NCI-H2171 treated with DMSO at 0.1 percent for 48 hours (cell line): ENCODE results near the gene SFMBT2.
"Not testable (repeated sequence)": the region's sequence is repeated elsewhere in the genome, so short reads cannot be mapped to it uniquely, and the experiment has no call there.

Experiments
- DNase-seq: peaks from one replicate; lab custom pipeline; 2025; lab: John Stamatoyannopoulos, UW

The SFMBT2 gene

DNA sequence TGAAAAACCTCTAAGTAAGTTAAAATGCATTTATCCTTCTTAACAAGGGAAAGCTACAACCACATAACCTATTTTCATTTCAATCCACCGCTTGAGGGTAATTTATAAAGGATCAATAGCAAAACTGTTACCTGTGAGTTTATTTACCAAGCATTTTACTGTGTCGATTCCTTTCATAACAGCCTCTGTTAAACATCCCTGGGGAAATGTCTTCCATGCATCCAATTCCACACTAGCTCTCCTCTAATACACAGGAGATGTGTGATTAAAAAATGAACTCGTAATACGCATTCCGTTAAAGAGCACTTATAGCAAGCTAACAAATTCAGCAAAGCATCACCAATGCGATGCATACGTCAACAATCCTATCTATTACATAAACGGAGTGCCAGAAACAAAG lies 185.7 kb downstream of the SFMBT2 start:
- DNase-seq = no peak

DNA sequence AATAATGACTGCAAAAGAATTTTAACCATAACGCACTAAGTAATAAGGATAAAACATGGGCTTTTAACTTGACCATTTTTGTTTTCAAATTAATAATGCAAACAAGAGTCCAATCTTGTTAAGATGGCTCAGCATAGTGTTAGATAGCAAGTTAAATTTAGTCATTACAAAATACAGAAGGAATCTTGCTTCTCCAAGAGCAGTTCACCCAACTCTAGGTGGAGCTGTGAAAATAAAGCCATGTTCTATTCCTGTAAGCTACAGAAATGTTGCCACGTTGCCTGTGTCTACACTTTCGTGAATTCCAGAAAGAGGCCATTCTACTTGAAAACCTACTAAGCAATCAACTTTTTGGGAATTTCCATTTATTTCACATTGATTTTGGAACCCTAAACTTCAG lies 191.9 kb downstream of the SFMBT2 start:
- no peak for DNase-seq

DNA sequence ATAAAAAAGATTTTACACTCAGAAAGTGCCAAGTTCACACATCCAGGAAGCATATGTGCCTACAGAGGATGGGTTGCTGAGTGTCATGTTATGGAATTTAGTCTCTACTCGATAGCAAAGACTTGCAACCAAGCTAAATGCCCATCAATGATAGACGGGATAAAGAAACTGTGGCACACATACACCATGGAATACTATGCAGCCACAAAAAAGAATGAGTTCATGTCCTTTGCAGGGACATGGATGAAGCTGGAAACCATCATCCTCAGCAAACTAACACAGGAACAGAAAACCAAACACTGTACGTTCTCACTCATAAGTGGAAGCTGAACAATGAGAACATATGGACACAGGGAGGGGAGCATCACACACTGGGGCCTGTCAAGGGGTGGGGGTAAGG lies 198.1 kb downstream of the SFMBT2 start:
- DNase-seq = not testable (repeated sequence)

DNA sequence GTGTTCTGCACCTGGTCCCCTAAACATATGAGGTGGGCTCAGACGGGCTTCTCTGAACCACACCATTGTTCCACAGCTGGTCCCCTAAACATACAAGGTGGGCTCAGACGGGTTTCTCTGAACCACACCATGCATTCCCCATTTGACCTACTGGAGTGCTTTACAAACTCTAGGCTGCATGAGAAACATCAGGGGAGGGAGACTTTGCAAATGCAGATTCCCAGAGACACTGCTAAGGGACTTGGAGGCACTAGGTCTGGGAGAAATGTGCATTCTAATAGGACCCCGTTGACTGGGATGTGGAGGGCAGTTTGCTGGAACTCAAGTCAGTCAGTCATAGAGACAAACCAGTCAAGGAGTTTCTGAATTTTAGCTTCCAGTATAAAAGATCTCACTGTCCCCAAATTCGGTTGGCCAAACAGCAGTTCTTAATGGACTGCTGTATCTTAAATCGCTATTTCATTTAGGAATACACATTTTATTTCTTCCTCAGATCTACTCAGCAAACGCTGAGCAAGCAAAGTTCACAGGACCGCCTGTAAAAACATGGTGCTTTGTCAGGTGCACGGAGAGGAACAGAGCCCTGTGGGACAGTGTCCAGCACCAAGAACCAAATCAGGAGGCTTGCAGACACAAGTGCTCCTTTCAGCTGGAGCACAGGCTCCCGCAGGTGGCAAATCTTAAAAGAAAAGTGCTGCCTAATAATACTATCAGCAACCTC lies 198.8 kb downstream of the SFMBT2 start:
- no peak for DNase-seq

DNA sequence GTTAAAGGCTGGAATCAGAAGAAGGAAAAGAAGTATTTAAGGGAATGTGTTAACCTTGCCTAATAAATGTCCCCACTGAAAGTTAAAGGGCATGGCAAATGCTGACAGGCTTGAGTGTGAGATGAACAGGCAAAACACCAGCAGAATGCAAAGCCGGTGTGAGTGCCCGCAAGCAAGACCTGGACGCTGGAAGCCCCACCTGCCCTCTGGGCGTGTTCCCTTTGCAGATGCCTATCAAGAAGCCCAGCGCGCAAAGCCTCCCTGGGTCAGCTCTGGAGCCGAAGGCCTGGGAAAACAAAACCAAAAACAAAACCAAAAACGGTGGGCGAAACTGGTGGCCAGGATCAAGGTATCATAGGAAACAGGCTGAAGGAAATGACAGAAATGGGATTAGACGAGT lies 200.3 kb downstream of the SFMBT2 start:
- DNase-seq = no peak

DNA sequence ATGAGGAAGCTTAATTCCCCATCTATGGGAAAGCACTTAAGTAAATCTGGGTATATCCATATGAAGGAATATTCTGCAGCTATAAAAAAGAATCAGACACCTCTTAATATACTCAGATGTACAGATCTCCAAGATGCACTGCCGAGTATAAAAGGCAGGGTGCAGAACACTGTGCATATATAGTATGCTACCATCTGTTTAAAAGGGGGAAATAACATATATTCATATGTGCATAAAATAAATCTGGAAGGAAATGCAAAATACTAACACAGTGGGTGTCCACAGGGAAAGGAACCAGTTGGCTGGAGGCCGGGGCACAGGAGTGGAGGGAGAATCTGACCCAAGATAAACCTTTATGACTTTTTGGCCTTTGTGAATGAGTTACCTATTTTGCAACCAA lies 201.4 kb downstream of the SFMBT2 start:
- no peak for DNase-seq

DNA sequence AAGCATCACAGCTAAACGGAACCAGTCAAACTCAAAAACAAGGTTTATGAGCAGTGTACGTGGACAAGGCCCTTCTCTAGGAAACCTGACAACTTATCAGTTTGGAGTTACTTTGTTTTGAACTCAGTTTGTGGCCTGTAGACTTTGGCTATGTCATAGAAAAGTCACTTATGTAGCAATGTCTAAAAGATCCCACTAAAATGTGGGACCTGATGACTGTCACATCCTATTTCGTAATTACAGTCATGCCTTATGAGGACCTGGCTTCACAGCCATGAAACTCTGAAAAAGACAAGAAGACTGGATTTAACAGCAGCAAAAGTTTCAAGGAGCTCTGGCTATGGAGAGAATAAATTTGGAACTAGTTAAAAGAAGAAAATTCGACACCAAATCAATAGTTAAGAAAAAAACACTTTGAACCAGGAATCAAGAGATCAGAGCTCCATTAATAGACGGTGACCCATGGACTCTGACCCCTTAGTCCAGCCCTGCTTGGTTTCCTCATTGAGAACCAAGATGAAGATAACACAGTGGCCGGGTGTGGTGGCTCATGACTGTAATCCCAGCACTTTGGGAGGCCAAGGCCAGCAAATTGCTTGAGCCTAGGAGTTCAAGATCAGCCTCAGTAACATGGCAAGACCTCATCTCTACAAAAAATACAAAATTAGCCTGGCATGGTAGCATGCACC lies 204.3 kb downstream of the SFMBT2 start:
- no peak for DNase-seq

DNA sequence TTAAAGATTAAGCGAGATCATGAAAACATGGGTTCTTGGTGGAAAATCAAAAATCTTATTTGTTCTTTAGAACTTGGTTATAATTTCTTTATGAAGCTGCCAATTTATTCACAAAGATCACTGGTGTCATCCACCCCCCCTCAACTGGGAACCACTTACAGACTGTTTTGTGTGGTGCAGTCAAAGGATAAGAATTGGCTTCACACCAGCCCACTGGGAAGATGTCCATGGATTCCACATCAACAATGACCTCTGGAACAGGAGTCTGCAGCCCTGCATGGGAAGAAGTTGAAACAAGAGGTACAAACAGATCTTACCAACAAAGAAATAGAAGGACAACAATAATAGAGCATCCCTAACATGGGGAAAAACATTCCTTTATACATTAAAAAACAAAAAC lies 205.2 kb downstream of the SFMBT2 start:
- no peak for DNase-seq

DNA sequence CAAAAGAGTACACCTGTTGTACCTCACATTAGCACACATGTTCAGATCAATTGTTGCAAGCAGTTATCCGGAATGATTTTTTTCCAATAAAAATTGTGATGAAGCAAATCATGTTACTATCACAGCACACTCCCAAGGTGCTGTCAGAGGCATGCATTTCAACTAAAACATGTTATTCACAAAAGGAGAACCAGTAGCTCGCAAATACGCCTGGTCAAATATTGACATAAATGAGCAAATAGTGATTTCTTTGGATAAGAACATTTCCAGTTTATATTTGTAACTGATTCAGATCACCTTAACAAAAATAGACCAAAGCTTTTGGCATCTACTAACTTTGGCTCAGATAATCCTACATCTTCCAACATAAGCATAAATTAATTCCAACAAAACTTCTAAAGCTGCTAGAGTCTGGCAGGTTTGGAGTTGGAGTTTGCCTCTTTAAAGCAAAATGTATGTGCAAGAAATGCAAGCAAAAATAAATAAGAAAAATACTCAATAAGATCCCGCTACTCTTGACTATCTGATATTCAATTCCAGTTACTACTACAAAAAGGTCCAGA lies 208.0 kb downstream of the SFMBT2 start:
- DNase-seq = no peak

DNA sequence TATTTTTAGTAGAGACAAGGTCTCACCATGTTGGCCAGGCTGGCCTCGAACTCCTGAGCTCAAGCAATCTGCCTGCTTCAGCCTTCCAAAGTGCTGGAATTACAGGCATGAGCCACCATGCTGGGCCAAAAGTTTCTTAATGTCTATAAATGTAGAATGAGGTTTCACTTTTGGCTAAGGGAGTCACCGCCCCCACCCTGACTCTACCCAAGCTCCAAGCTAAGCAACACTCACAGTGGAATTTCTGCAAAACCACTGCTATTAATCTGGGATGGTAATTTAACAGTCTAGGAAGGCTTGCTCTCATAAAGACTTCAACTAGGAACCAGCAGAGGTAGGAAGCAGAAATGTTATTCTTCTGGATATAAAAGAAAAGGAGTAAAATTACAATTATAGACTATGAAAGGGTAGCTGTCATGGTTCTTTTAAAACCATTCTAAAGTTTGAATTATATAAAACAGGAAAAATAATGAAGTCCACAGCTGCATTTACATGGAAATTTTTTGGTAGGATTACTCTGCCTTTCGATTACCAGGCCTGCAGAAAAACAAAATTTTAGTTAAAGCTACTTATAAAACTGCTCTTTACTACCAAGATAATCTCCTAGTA lies 211.6 kb downstream of the SFMBT2 start:
- DNase-seq = no peak

DNA sequence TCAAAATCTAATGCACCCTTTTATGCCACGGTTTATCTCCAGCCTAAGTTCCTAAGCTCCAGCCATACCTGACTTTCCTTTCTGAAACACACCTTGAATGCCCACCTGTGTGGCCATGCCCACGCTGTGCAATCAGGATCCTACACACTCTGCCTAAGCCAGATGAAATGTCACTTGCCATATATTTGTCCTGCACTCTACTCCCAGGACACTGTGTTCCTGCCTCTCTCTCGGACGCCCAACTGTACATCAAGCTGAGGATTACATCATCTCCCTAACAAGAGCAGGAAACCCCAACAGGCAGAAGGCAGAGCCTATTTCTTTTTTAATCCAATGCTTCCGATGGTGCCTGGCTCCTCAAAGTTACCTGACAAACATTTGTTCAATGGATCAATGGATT lies 214.6 kb downstream of the SFMBT2 start:
- no peak for DNase-seq

DNA sequence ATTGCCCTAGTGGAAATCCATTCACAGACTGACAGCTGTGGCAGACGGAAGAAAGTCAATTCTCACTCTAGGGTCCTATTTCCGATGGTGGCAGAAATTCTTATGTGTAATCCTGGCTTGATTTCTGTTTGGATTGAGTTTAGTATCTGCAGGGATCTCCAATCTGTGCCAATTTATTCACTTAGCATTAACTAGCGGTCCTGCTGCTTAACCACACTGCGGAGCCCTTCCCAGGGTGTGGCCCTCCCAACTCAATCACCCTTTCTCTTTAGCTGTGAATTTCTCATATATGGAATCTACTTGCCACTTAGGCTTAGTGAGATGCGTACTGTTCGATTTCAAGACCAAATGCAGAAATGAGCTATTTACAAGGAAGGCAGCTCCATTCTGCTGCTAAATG lies 215.7 kb downstream of the SFMBT2 start:
- no peak for DNase-seq

DNA sequence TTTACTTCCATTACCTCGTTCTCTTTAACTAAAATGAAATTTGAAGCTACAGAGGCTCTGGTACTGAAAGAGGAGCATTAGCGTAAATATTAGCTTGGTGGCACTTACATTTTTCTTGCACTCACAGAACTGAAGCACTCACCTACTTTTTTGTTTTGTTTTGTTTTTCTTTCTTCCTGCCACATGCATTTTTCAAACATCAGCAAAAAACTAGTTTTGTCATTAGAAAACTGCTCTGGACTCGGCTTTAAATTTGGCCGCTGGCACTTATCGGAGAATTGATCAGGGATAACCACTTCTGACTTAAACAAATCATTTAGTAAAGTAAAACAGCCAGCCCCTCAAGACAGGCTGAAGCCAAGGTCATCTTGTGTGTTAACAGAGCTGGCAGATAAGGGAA lies 216.3 kb downstream of the SFMBT2 start:
- no peak for DNase-seq

DNA sequence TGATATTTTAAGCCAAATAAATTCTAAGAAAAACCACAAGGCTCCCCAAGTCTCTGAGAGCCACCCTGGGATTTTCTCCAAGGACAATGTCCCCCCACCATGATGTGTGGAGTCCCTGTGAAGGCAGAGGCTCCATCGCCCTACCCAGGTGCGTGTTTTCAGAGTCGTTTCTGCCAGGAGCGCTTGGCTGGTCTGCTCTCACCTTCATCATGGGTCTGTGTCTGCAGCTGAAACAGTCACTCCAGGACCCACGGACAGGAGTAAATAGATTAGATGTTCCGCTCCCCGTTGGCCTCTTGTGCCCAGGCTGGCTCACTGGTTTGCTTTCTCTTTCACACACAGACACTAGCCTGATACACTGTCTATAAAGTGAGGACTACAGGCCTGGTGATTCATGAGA lies 217.5 kb downstream of the SFMBT2 start:
- no peak for DNase-seq

DNA sequence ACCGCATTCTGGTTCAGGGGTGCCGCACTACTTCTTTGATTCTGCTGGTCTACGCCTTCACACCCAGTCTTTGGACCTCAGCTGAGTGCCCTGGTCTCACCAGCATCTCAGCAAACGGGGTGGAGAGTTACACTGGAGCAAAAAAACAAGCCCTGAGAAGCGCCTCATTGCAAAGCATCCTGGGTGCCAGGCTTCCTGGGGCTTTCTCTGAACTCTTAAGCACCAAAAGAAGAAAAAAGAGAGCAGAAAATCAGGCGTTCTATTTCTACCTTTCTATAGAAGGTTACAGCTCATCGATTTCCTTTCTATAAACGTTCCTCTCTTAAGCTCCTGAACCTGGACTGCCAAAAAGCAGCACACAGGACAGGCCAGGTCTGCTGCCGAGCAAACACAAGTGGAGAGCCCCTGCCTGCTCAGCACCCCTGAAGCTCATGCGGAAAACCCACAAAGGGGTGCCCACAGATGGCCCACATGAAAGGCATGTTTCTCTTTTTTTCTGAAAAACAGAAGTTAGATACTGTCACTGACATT lies 217.9 kb downstream of the SFMBT2 start:
- no peak for DNase-seq

DNA sequence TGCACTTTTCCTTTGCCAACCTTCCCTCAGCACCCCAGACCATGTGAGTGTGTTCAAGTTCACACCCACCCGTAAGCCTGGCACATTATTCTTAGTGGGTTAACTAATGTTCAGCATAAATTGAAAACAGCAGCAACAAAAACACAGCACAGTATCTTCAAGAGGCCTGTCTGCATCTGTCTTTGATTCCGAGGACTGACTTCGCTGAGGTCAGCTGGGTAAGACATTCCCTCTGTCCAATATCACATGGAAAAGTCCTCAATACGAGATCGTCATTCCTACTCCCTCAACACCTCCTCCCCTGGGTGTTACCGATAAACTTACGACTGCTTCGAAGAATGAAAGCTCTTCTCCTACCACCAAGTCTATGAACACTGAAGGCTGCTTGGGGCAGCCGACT lies 218.8 kb downstream of the SFMBT2 start:
- no peak for DNase-seq

DNA sequence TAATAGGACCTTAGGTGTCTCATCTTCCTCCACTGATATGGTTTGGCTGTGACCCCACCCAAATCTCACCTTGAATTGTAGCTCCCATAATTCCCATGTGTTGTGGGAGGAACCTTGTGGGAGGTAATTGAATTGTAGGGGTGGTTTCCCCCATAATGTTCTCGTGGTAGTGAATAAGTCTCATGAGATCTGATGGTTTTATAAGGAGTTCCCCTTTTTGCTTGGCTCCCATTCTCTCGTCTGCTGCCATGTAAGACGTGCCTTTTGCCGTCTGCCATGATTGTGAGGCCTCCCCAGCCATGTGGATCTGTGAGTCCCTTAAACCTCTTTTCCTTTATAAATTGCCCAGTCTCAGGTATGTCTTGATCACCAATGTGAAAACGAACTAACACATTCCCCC lies 220.1 kb downstream of the SFMBT2 start:
- DNase-seq = not testable (repeated sequence)

DNA sequence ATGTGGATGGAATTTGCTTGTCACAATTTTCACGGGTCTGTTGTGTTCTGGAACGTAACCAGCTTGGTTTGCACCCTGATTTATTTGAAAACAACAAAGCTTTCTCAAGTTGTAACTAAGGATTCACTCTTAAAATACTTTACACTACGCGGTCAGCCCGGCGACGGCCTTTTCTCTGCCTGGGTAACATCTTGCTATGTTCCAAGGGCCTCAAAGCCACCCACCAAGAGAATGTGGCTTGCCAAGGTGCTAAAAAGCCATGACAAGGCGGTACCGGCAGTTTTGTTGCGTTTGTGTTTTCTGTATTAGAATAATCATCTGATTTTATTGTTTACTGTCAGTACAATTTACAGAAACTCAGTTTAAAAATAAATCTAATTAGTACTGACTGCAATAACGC lies 220.9 kb downstream of the SFMBT2 start:
- DNase-seq = no peak

DNA sequence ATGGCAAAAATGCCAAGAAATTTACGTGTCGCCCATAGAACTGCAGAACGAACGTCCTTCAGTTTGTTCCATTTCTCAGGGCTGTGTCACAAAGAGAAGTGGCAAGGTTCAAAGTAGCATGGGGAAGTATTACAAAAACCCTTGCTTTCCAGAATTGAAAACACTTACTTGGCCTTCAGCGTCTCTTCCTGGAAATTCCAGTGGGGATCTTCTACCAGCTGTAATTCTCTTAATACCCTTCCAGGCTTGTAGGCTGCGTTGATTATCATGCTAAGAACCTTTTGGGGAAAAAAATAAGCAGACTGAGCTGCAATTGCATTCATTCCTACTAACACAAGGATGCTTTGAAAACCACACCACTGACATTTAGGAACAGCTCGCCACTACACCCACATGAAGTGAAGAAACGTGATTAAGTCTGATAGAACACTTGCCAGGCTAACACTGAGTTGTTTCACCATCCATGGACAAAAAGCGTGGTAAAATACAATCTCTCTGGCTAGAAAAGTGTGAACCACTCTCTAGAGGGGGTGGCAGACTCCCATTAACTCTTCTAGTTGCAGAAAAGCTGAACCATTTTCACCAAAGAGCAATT lies 222.3 kb downstream of the SFMBT2 start:
- no peak for DNase-seq

DNA sequence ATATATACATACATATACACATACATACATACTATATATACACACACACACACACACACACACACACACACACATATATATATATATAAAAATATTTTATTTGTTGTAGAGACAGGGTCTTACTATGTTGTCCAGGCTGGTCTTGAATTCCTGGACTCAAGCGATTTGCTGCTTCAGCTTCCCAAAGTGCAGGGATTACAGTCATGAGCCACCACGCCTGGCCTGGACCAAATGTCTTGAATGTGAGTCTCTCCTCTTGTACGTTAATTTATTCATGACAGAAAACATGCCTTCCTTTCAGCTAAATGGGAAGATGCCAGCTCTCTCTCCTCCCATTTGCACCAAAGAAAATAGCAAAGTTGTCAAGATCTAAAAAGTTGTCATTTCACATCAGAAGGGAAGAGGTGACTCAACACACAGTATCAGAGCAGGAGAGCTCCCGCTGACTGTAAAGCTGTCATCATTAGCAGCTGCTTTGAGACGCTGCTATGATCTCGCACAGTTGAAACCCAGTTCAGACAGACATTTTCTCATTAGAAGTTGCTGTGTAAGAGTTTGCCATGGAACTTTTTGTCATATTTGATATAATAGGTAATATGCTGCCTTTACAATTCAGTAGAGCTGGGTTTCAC lies 224.3 kb downstream of the SFMBT2 start:
- no peak for DNase-seq

DNA sequence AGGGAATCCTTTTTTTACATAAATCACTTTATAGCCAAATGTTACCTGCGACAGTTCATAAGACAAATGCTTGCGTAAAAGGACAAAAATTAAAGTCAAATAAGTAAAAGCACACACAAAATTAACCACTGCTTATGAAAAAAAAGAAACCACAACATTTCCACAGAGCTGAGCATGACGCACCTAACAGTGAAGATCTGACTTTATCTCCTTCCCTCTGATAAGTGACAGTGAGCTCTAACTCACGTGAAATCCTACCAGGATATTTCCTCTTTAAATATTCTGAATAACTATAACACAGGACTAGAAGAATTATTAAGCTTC lies 225.5 kb downstream of the SFMBT2 start:
- DNase-seq = no peak

DNA sequence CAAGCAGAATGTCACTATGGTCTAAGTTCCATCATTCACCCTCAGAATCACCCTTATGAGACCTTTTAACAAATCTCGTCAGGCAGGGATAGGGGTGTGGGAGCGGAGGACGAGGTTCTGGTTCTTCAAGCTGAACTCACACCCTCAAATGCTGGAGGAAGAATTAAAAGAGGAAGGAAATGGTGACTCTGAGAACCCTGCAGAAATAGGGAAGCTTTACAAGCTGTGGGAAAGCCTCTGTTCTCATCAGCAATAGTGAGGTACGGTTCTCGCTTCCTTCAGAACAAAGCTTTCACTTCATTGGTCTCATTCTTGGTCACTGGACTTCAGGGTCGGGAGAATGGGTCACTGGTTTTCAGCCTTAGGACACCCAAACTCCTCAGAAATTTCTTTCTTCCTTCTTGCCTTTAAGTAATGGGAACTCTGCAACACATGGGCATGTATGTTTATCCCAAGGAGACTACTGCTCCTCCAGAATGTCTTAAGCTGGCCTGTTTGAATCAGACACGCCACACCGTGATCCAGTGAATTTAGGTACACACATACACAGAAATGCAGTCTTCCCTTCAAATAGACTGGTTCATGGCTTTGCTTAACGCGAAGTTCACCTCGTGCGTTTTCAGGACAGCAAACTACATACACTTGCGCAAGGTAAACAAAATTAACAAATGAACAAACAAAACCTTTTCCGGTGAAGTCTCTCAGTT lies 226.0 kb downstream of the SFMBT2 start:
- no peak for DNase-seq
